ENCODE data around the gene TM4SF18.

Gene TM4SF18

GRCh38 chr3:149280671-149281349, 52.6 kb downstream of the TM4SF18 start:
- DNase-seq: no peak

DNA sequence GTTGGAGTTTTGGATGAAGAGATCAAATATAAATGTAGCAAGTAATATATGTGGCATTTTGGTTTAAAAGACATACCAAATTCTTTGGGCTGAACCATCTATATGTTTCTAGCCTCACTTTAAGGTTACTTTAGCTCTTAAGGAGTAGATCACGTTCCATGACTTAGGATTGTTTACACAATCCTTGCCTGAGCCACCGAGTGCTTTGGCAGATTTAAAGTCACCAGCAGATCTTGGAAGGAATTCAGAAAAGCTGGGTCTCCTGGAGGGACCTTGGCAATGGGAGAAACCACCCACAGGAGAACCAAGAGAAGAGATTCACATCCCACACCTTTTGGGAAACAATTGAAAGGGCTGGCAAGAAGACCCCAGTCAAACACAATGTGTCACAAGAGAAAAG, 54.5 kb downstream of the TM4SF18 start:
- no peak for DNase-seq

DNA sequence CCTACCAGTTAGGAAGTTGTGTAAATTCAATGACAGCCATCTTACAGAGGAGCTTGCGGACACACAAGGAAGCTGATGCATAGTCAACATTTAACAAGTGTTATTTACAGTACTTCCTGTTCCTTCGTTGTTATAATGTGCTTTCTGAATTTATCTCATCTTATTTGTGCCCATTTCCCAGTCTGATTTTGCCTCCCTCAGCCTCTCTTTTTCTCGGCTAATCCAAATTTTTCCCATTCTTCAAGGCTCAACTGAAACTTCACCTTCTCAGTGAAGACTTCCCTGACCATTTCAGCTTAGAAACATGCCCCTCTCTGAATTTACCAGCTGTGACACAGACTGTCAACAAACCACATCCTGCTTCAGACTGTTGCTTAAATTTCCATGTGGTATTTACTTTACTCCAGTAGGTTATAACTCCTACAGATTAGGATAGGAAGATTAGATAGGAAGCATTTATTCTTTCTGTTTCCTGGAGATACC, 56.1 kb downstream of the TM4SF18 start:
- DNase-seq: no peak

DNA sequence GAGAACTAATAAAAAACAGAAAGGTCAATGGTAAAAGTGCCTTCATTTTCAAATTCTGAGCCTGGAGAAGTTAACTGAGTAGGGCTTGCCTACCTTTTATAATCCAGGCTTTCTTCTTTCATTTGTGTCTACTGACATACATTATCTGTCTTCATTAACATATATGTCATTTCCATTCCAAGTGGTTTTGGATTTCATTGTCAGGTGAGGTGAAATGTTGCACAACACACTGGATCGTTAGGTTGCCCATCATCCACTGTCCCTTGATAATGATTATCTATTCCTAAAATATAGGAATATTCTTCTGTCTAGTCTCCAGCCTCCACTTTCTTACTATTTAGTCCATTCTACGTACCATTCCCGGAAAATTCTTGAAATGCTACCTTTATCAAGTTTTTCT, 56.8 kb downstream of the TM4SF18 start:
- DNase-seq: no peak

GRCh38 chr3:149274220-149274619, 59.2 kb downstream of the TM4SF18 start:
- no peak for DNase-seq

GRCh38 chr3:149273096-149273751, 60.2 kb downstream of the TM4SF18 start:
- peak; percentile 55 for DNase-seq

DNA sequence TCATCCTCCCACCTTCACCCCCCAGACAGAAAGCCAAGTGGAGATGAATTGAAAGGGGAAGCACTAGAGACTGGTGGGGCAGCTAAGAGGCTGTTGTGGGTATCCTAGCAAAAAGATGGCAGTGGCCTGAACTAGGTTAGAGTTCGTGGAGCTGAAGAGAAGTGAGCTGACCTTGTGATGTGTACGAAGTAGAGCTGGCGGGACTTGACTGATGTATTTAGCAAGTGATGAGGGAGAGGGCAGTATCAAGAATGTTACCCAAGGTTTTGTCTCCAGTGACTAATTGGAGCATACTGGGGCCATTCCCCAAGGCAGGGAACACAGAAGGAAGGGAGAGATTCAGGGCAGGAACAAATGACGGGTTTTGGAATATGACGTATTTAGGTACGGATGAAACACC, 61.8 kb downstream of the TM4SF18 start:
- DNase-seq: no peak

- DNase-seq: no peak
These were observed 63.3 kb downstream of the TM4SF18 start for GRCh38 chr3:149270180-149270579.

GRCh38 chr3:149269687-149270086, 63.7 kb downstream of the TM4SF18 start:
- no peak for DNase-seq

Measured in left hindlimb (tissue), 1 donor.